WTC11 (cell line): ENCODE measurements around the gene COL4A3. TPM values are rescaled to one million over a fixed set of nuclear protein-coding genes. Genes with fewer than 3 reads are reported as not detected.

ENCODE experiments used
- ATAC-seq: fragments of 200-7000 bp; cut with Tn5 transposase; 2 replicates; pipeline ENCODE4 v1.10.0; 2021; ENCODE audit warnings: mild to moderate bottlenecking, moderate library complexity
- CTCF ChIA-PET: fragments of 300-600 bp; sonication (Branson Sonifier 250); formaldehyde crosslinking; loops from one replicate; lab custom pipeline; 2021; ENCODE audit warnings: antibody characterized with exemption; lab: Charles Lee
- POLR2A ChIA-PET: fragments of 350-600 bp; sonication (Branson Sonifier 250); formaldehyde crosslinking; loops from one replicate; lab custom pipeline; 2021; ENCODE audit warnings: antibody characterized with exemption; lab: Charles Lee
- DNase-seq: peaks from one replicate; pipeline ENCODE4 v3.0.0; 2021; ENCODE audit warnings: low spot score
- H3K27ac Mint-ChIP-seq: 2 replicates; pipeline ENCODE4 v1.8.0; 2021; ENCODE audit warnings: mixed read lengths
- H3K27me3 Mint-ChIP-seq: 2 replicates; pipeline ENCODE4 v1.8.0; 2021; ENCODE audit warnings: low read depth, mild to moderate bottlenecking, moderate library complexity, mixed read lengths
- H3K36me3 Mint-ChIP-seq: 2 replicates; pipeline ENCODE4 v1.8.0; 2021; ENCODE audit warnings: mixed read lengths
- H3K4me1 Mint-ChIP-seq: 2 replicates; pipeline ENCODE4 v1.8.0; 2022; ENCODE audit warnings: mixed read lengths
- H3K4me3 Mint-ChIP-seq: 2 replicates; pipeline ENCODE4 v1.8.0; 2021; ENCODE audit warnings: mild to moderate bottlenecking, moderate library complexity, mixed read lengths
- H3K9me3 Mint-ChIP-seq: 2 replicates; pipeline ENCODE4 v1.8.0; 2021; ENCODE audit warnings: mixed read lengths
- ATF1 ChIP-seq: sonication (generic); formaldehyde crosslinking; IDR thresholded peaks from 2 replicates; pipeline ENCODE4 v1.8.1; 2023; ENCODE audit warnings: mild to moderate bottlenecking, moderate library complexity, missing genetic modification reagents
- CREB1 ChIP-seq: sonication (generic); formaldehyde crosslinking; IDR thresholded peaks from 2 replicates; pipeline ENCODE4 v1.8.0; 2023; ENCODE audit warnings: mild to moderate bottlenecking, missing genetic modification reagents
- ETV6 ChIP-seq: sonication (generic); formaldehyde crosslinking; IDR thresholded peaks from 2 replicates; pipeline ENCODE4 v1.8.1; 2022; ENCODE audit warnings: mild to moderate bottlenecking, missing genetic modification reagents
- FOXK1 ChIP-seq: sonication (generic); formaldehyde crosslinking; IDR thresholded peaks from 2 replicates; pipeline ENCODE4 v1.8.0; 2022; ENCODE audit warnings: mild to moderate bottlenecking, moderate library complexity, missing genetic modification reagents
- GRHL2 ChIP-seq: fragments of 250-450 bp; sonication (Bioruptor Pico); IDR thresholded peaks from 2 replicates; pipeline ENCODE4 v1.8.0; 2022; ENCODE audit warnings: mild to moderate bottlenecking, moderate library complexity; ENCODE audit not compliant: insufficient replicate concordance, severe bottlenecking
- NR1H2 ChIP-seq: sonication (generic); formaldehyde crosslinking; IDR thresholded peaks from 2 replicates; pipeline ENCODE4 v1.9.0; 2021; ENCODE audit warnings: mild to moderate bottlenecking, moderate library complexity, missing genetic modification reagents
- NR3C1 ChIP-seq: sonication (generic); formaldehyde crosslinking; conservative IDR thresholded peaks from 2 replicates; pipeline ENCODE4 v1.8.1; 2023; ENCODE audit warnings: low read depth, mild to moderate bottlenecking, missing genetic modification reagents
- OVOL2 ChIP-seq: fragments of 250-450 bp; sonication (Bioruptor Pico); IDR thresholded peaks from 2 replicates; pipeline ENCODE4 v1.9.0; 2021; ENCODE audit warnings: mild to moderate bottlenecking, borderline replicate concordance
- SP1 ChIP-seq: sonication (generic); formaldehyde crosslinking; conservative IDR thresholded peaks from 2 replicates; pipeline ENCODE4 v1.8.1; 2022; ENCODE audit warnings: missing genetic modification reagents
- TEAD1 ChIP-seq: sonication (generic); formaldehyde crosslinking; IDR thresholded peaks from 2 replicates; pipeline ENCODE4 v1.8.0; 2022; ENCODE audit warnings: mild to moderate bottlenecking, missing genetic modification reagents
- TEAD4 ChIP-seq: sonication (generic); formaldehyde crosslinking; IDR thresholded peaks from 2 replicates; pipeline ENCODE4 v1.8.0; 2022; ENCODE audit warnings: mild to moderate bottlenecking, missing genetic modification reagents
- ZNF219 ChIP-seq: sonication (generic); formaldehyde crosslinking; IDR thresholded peaks from 2 replicates; pipeline ENCODE4 v1.8.0; 2023; ENCODE audit warnings: missing genetic modification reagents, mild to moderate bottlenecking, borderline replicate concordance
- total RNA-seq: library from RNA; stranded (reverse); gene quantifications from 3 replicates; pipeline ENCODE4 v1.2.3, GENCODE V29; 2021
- TF ChIP-seq, protein P1 (sequence below): sonication (generic); formaldehyde crosslinking; IDR thresholded peaks from 2 replicates; pipeline ENCODE4 v1.8.0; 2023; ENCODE audit warnings: mild to moderate bottlenecking, missing genetic modification reagents
- TF ChIP-seq, protein P2 (sequence below): sonication (generic); formaldehyde crosslinking; IDR thresholded peaks from 2 replicates; pipeline ENCODE4 v1.8.1; 2023; ENCODE audit warnings: mild to moderate bottlenecking, missing genetic modification reagents
- TF ChIP-seq, protein P3 (sequence below): fragments of 250-450 bp; sonication (Bioruptor Pico); IDR thresholded peaks from 2 replicates; pipeline ENCODE4 v1.9.0; 2021; ENCODE audit warnings: mild to moderate bottlenecking
- TF ChIP-seq, protein P4 (sequence below): sonication (generic); formaldehyde crosslinking; IDR thresholded peaks from 2 replicates; pipeline ENCODE4 v1.8.0; 2023; ENCODE audit warnings: missing genetic modification reagents, mild to moderate bottlenecking, borderline replicate concordance
- TF ChIP-seq, protein P5 (sequence below): sonication (generic); formaldehyde crosslinking; IDR thresholded peaks from 2 replicates; pipeline ENCODE4 v1.8.1; 2022; ENCODE audit warnings: low read depth, mild to moderate bottlenecking, moderate library complexity, missing genetic modification reagents, borderline replicate concordance
- TF ChIP-seq, protein P6 (sequence below): sonication (generic); formaldehyde crosslinking; IDR thresholded peaks from 2 replicates; pipeline ENCODE4 v1.8.1; 2023; ENCODE audit warnings: mild to moderate bottlenecking, missing genetic modification reagents, moderate library complexity
- TF ChIP-seq, protein P7 (sequence below): sonication (generic); formaldehyde crosslinking; IDR thresholded peaks from 2 replicates; pipeline ENCODE4 v1.8.0; 2022; ENCODE audit warnings: mild to moderate bottlenecking, missing genetic modification reagents
- TF ChIP-seq, protein P8 (sequence below): sonication (generic); formaldehyde crosslinking; IDR thresholded peaks from 2 replicates; pipeline ENCODE4 v1.8.0; 2022; ENCODE audit warnings: mild to moderate bottlenecking, missing genetic modification reagents

COL4A3 gene
- total RNA-seq, 1 experiment from 2014 or later: 0.90 TPM

DNA sequence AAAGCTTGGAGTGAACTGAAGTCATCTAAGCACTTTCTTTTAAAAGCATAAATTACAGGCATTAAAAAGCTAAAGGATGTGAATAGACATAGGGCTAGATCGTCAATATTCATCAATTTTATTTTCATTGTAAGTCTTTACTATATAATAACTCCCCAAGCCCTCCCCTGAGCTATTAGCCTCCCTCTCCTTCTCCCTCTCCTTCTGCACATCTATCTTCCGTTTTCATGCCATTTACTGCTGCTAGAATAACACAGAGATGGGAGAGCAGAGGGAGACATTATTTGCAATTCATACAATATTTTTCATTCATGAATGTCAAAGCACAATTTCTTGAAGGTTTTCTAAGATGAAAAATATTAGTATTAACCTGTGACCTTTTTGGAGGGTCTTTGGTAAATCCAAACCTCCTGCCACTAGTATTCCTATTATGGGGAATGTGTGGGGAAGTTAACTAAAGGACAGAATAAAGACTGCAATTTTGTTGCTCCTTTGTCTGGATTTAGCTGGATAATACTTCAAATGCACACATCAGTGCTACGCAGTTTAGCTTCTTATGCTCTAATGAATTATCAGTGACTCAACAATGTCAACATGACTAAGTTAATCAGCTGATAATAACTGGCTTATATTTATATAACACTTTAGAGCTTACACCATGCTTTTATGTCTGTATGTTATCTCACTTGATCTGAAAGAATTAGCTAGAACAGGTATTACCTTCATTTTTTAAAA, 132.4 kb downstream of the COL4A3 start:
- H3K9me3 Mint-ChIP-seq: 0 out of 2 replicates have a peak, but pooled peaks cover 5% of the 10 kb centered on the region
- TF ChIP-seq NR3C1 (CRISPR knock-in tag) (no peak), OVOL2 (CRISPR knock-in tag) (no peak), ZNF219 (CRISPR knock-in tag) (no peak), NR1H2 (CRISPR knock-in tag) (no peak), TEAD4 (CRISPR knock-in tag) (no peak), SP1 (CRISPR knock-in tag) (no peak), GRHL2 (no peak), TEAD1 (CRISPR knock-in tag) (no peak), ETV6 (no peak), CREB1 (no peak), FOXK1 (CRISPR knock-in tag) (no peak), ATF1 (CRISPR knock-in tag) (no peak)
- TF ChIP-seq, protein P1, sequence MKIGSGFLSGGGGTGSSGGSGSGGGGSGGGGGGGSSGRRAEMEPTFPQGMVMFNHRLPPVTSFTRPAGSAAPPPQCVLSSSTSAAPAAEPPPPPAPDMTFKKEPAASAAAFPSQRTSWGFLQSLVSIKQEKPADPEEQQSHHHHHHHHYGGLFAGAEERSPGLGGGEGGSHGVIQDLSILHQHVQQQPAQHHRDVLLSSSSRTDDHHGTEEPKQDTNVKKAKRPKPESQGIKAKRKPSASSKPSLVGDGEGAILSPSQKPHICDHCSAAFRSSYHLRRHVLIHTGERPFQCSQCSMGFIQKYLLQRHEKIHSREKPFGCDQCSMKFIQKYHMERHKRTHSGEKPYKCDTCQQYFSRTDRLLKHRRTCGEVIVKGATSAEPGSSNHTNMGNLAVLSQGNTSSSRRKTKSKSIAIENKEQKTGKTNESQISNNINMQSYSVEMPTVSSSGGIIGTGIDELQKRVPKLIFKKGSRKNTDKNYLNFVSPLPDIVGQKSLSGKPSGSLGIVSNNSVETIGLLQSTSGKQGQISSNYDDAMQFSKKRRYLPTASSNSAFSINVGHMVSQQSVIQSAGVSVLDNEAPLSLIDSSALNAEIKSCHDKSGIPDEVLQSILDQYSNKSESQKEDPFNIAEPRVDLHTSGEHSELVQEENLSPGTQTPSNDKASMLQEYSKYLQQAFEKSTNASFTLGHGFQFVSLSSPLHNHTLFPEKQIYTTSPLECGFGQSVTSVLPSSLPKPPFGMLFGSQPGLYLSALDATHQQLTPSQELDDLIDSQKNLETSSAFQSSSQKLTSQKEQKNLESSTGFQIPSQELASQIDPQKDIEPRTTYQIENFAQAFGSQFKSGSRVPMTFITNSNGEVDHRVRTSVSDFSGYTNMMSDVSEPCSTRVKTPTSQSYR (CRISPR knock-in tag): no peak
- TF ChIP-seq, protein P2, sequence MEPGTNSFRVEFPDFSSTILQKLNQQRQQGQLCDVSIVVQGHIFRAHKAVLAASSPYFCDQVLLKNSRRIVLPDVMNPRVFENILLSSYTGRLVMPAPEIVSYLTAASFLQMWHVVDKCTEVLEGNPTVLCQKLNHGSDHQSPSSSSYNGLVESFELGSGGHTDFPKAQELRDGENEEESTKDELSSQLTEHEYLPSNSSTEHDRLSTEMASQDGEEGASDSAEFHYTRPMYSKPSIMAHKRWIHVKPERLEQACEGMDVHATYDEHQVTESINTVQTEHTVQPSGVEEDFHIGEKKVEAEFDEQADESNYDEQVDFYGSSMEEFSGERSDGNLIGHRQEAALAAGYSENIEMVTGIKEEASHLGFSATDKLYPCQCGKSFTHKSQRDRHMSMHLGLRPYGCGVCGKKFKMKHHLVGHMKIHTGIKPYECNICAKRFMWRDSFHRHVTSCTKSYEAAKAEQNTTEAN (CRISPR knock-in tag): no peak
- TF ChIP-seq, protein P3, sequence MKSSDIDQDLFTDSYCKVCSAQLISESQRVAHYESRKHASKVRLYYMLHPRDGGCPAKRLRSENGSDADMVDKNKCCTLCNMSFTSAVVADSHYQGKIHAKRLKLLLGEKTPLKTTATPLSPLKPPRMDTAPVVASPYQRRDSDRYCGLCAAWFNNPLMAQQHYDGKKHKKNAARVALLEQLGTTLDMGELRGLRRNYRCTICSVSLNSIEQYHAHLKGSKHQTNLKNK: no peak
- TF ChIP-seq, protein P4, sequence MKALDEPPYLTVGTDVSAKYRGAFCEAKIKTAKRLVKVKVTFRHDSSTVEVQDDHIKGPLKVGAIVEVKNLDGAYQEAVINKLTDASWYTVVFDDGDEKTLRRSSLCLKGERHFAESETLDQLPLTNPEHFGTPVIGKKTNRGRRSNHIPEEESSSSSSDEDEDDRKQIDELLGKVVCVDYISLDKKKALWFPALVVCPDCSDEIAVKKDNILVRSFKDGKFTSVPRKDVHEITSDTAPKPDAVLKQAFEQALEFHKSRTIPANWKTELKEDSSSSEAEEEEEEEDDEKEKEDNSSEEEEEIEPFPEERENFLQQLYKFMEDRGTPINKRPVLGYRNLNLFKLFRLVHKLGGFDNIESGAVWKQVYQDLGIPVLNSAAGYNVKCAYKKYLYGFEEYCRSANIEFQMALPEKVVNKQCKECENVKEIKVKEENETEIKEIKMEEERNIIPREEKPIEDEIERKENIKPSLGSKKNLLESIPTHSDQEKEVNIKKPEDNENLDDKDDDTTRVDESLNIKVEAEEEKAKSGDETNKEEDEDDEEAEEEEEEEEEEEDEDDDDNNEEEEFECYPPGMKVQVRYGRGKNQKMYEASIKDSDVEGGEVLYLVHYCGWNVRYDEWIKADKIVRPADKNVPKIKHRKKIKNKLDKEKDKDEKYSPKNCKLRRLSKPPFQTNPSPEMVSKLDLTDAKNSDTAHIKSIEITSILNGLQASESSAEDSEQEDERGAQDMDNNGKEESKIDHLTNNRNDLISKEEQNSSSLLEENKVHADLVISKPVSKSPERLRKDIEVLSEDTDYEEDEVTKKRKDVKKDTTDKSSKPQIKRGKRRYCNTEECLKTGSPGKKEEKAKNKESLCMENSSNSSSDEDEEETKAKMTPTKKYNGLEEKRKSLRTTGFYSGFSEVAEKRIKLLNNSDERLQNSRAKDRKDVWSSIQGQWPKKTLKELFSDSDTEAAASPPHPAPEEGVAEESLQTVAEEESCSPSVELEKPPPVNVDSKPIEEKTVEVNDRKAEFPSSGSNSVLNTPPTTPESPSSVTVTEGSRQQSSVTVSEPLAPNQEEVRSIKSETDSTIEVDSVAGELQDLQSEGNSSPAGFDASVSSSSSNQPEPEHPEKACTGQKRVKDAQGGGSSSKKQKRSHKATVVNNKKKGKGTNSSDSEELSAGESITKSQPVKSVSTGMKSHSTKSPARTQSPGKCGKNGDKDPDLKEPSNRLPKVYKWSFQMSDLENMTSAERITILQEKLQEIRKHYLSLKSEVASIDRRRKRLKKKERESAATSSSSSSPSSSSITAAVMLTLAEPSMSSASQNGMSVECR: no peak
- TF ChIP-seq, protein P5, sequence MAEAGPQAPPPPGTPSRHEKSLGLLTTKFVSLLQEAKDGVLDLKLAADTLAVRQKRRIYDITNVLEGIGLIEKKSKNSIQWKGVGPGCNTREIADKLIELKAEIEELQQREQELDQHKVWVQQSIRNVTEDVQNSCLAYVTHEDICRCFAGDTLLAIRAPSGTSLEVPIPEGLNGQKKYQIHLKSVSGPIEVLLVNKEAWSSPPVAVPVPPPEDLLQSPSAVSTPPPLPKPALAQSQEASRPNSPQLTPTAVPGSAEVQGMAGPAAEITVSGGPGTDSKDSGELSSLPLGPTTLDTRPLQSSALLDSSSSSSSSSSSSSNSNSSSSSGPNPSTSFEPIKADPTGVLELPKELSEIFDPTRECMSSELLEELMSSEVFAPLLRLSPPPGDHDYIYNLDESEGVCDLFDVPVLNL: no peak
- TF ChIP-seq, protein P6, sequence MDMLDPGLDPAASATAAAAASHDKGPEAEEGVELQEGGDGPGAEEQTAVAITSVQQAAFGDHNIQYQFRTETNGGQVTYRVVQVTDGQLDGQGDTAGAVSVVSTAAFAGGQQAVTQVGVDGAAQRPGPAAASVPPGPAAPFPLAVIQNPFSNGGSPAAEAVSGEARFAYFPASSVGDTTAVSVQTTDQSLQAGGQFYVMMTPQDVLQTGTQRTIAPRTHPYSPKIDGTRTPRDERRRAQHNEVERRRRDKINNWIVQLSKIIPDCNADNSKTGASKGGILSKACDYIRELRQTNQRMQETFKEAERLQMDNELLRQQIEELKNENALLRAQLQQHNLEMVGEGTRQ (CRISPR knock-in tag): no peak
- TF ChIP-seq, protein P7, sequence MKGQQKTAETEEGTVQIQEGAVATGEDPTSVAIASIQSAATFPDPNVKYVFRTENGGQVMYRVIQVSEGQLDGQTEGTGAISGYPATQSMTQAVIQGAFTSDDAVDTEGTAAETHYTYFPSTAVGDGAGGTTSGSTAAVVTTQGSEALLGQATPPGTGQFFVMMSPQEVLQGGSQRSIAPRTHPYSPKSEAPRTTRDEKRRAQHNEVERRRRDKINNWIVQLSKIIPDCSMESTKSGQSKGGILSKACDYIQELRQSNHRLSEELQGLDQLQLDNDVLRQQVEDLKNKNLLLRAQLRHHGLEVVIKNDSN (CRISPR knock-in tag): no peak
- TF ChIP-seq, protein P8, sequence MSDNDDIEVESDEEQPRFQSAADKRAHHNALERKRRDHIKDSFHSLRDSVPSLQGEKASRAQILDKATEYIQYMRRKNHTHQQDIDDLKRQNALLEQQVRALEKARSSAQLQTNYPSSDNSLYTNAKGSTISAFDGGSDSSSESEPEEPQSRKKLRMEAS (CRISPR knock-in tag): no peak
- ChIA-PET POLR2A (interaction anchor here (0.6 kb wide), 1 partner anchor 912 kb away, joined by 4 read pairs; no protein-coding TSS in a partner anchor), CTCF (no interaction called here)
- no peaks in the 10 kb centered on the region for H3K4me1 Mint-ChIP-seq
- H3K27ac Mint-ChIP-seq: no peak overlapping the region
- no peak overlapping the region for H3K4me3 Mint-ChIP-seq
- no peaks in the 10 kb centered on the region for H3K36me3 Mint-ChIP-seq
- ATAC-seq (no peak), DNase-seq (no peak)
- H3K27me3 Mint-ChIP-seq: no peaks in the 10 kb centered on the region
